Measurements from ENCODE around the gene TBC1D19. TPM values are rescaled to one million over a fixed set of nuclear protein-coding genes. Genes with fewer than 3 reads are reported as not detected.

Gene TBC1D19
- total RNA-seq, 1 experiment from 2014 or later = 12.8 TPM

GRCh38 chr4:26804451-26804850 lies 220.6 kb downstream of the TBC1D19 start:
- Histone ChIP-seq H3F3A (ENCODE audit: insufficient read depth, low read depth) (no peaks in the 10 kb centered on the region), H3K36me3 (ENCODE audit: low read depth) (no peaks in the 10 kb centered on the region), H4K20me1 (ENCODE audit: insufficient read depth) (no peaks in the 10 kb centered on the region), H2AFZ (no peak overlapping the region), H3K27ac (no peak overlapping the region), H3K9me3 (ENCODE audit: insufficient read depth, low read depth) (no peaks in the 10 kb centered on the region), H3K9me2 (ENCODE audit: insufficient read depth) (no peaks in the 10 kb centered on the region), H3K79me2 (ENCODE audit: low read depth) (no peaks in the 10 kb centered on the region), H3K4me3 (no peak overlapping the region), H3K27me3 (ENCODE audit: insufficient read depth, low read depth) (no peaks in the 10 kb centered on the region), H3K4me1 (replicated peaks; ENCODE audit: insufficient read depth) (no peaks in the 10 kb centered on the region), H3K4me2 (no peak overlapping the region)
- ChIA-PET POLR2A (ENCODE audit: unreplicated experiment) (no interaction called here), CTCF (no interaction called here)
- TF ChIP-seq CTCF (conservative IDR thresholded peaks at IDR 0.05) = no peak
- no peak for TF ChIP-seq EZH2 (IDR thresholded peaks at IDR 0.05; ENCODE audit: low read depth)
- intact Hi-C loops (cut with micrococcal nuclease; ENCODE audit: unreplicated experiment) = no loop called here
- BruUV-seq (replicated peaks) = no TSS peak
- no peak for DNase-seq

GRCh38 chr4:26804925-26805324 lies 221.0 kb downstream of the TBC1D19 start:
- H2AFZ ChIP-seq = no peak overlapping the region
- no TSS peak for BruUV-seq (replicated peaks)

More at GRCh38 chr4:26804925-26805324, 221.0 kb downstream of the TBC1D19 start:
- Histone ChIP-seq H3K36me3 (ENCODE audit: low read depth) (no peaks in the 10 kb centered on the region), H3K27me3 (ENCODE audit: insufficient read depth, low read depth) (no peaks in the 10 kb centered on the region), H3K4me2 (no peak overlapping the region), H3K27ac (no peak overlapping the region), H3K4me1 (replicated peaks; ENCODE audit: insufficient read depth) (no peaks in the 10 kb centered on the region), H3K79me2 (ENCODE audit: low read depth) (no peaks in the 10 kb centered on the region), H3K4me3 (no peak overlapping the region), H3K9me3 (ENCODE audit: insufficient read depth, low read depth) (no peaks in the 10 kb centered on the region), H3K9me2 (ENCODE audit: insufficient read depth) (no peaks in the 10 kb centered on the region), H3F3A (ENCODE audit: insufficient read depth, low read depth) (no peaks in the 10 kb centered on the region), H4K20me1 (ENCODE audit: insufficient read depth) (no peaks in the 10 kb centered on the region)
- CTCF ChIA-PET = no interaction called here
- POLR2A ChIA-PET (ENCODE audit: unreplicated experiment) = no interaction called here
- DNase-seq = no peak
- intact Hi-C loops (cut with micrococcal nuclease; ENCODE audit: unreplicated experiment) = no loop called here
- no peak for TF ChIP-seq EZH2 (IDR thresholded peaks at IDR 0.05; ENCODE audit: low read depth)
- TF ChIP-seq CTCF (conservative IDR thresholded peaks at IDR 0.05) = no peak

Other genes with a start within 250 kb of the TBC1D19 start
- not detected in 2 replicates for gene CCKAR, start 93.6 kb upstream of the TBC1D19 start, total RNA-seq (2021)